Glomerular endothelial cell (primary cell): ENCODE results near the gene VEGFA. TPM values are rescaled to one million over a fixed set of nuclear protein-coding genes. Genes with fewer than 3 reads are reported as not detected.

Experiments
- total RNA-seq: library from RNA; depleted of rRNA; stranded (reverse); fragments of >200 nt; gene quantifications from 2 replicates; pipeline ENCODE4 v1.2.3, GENCODE V29; 2015

VEGFA gene
- total RNA-seq, 1 donor from 2014 or later, result 28.0 TPM

Other genes with a start within 250 kb of the VEGFA start
- gene XPO5, start 194.2 kb upstream of the VEGFA start, total RNA-seq, result 27.1 and 27.7 TPM in 2 replicates
- 26.4 and 27.6 TPM in 2 replicates for gene POLH, start 194.0 kb upstream of the VEGFA start, total RNA-seq
- gene GTPBP2, start 140.9 kb upstream of the VEGFA start, total RNA-seq, result 44.9 and 68.1 TPM in 2 replicates
- gene MAD2L1BP, start 134.4 kb upstream of the VEGFA start, total RNA-seq, result 33.5 and 48.7 TPM in 2 replicates
- gene RSPH9, start 125.2 kb upstream of the VEGFA start, total RNA-seq, result 0.41 TPM in 1 of 2 replicates, not detected in the other
- 41.2 and 46.4 TPM in 2 replicates for gene MRPS18A, start 82.4 kb upstream of the VEGFA start, total RNA-seq